KOPT-K1 (cell line): ENCODE measurements around the gene SORCS1.

Experiments used
- H3K27ac ChIP-seq: fragments of 200-600 bp; sonication (generic); 2 replicates; pipeline ENCODE4 v1.5.1; 2016; ENCODE audit warnings: antibody characterized with exemption, mild to moderate bottlenecking, low read depth, low read length; ENCODE audit not compliant: poor library complexity, severe bottlenecking
- H3K36me3 ChIP-seq: fragments of 200-600 bp; sonication (generic); 2 replicates; pipeline ENCODE4 v1.5.1; 2017; ENCODE audit warnings: antibody characterized with exemption, mild to moderate bottlenecking, low read length, moderate library complexity; ENCODE audit not compliant: insufficient read depth
- H3K9me3 ChIP-seq: fragments of 200-600 bp; sonication (generic); 2 replicates; pipeline ENCODE4 v1.5.1; 2017; ENCODE audit warnings: antibody characterized with exemption, low read length, mild to moderate bottlenecking; ENCODE audit not compliant: insufficient read depth, poor library complexity, severe bottlenecking

The SORCS1 gene

GRCh38 chr10:106740071-106740470, 424.4 kb downstream of the SORCS1 start:
- Histone ChIP-seq H3K9me3 (no peaks in the 10 kb centered on the region), H3K36me3 (no peaks in the 10 kb centered on the region), H3K27ac (no peak overlapping the region)

GRCh38 chr10:106734220-106734619, 430.3 kb downstream of the SORCS1 start:
- H3K9me3 ChIP-seq, result no peaks in the 10 kb centered on the region
- H3K36me3 ChIP-seq, result no peaks in the 10 kb centered on the region
- no peak overlapping the region for H3K27ac ChIP-seq

- H3K27ac ChIP-seq, result no peak overlapping the region
- no peaks in the 10 kb centered on the region for H3K9me3 ChIP-seq
- no peaks in the 10 kb centered on the region for H3K36me3 ChIP-seq
Observed at GRCh38 chr10:106728232-106728631, 436.3 kb downstream of the SORCS1 start.

- H3K36me3 ChIP-seq, result no peaks in the 10 kb centered on the region
- H3K9me3 ChIP-seq, result no peaks in the 10 kb centered on the region
- no peak overlapping the region for H3K27ac ChIP-seq
Observed at GRCh38 chr10:106727170-106727569, 437.3 kb downstream of the SORCS1 start.

GRCh38 chr10:106722524-106722923, 442.0 kb downstream of the SORCS1 start:
- Histone ChIP-seq H3K36me3 (no peaks in the 10 kb centered on the region), H3K27ac (no peak overlapping the region), H3K9me3 (no peaks in the 10 kb centered on the region)

GRCh38 chr10:106720683-106721082, 443.8 kb downstream of the SORCS1 start:
- H3K36me3 ChIP-seq, result no peaks in the 10 kb centered on the region
- H3K27ac ChIP-seq, result no peak overlapping the region
- H3K9me3 ChIP-seq, result no peaks in the 10 kb centered on the region

GRCh38 chr10:106716381-106716780, 448.1 kb downstream of the SORCS1 start:
- Histone ChIP-seq H3K36me3 (no peaks in the 10 kb centered on the region), H3K9me3 (no peaks in the 10 kb centered on the region), H3K27ac (no peak overlapping the region)

GRCh38 chr10:106714734-106715555, 449.6 kb downstream of the SORCS1 start:
- Histone ChIP-seq H3K36me3 (no peaks in the 10 kb centered on the region), H3K9me3 (no peaks in the 10 kb centered on the region), H3K27ac (no peak overlapping the region)

- Histone ChIP-seq H3K27ac (no peak overlapping the region), H3K36me3 (no peaks in the 10 kb centered on the region), H3K9me3 (no peaks in the 10 kb centered on the region)
Observed at GRCh38 chr10:106713846-106714245, 450.7 kb downstream of the SORCS1 start.

- Histone ChIP-seq H3K27ac (no peak overlapping the region), H3K9me3 (no peaks in the 10 kb centered on the region), H3K36me3 (no peaks in the 10 kb centered on the region)
Observed at GRCh38 chr10:106712988-106713387, 451.5 kb downstream of the SORCS1 start.

- Histone ChIP-seq H3K36me3 (no peaks in the 10 kb centered on the region), H3K9me3 (no peaks in the 10 kb centered on the region), H3K27ac (no peak overlapping the region)
Observed at GRCh38 chr10:106711313-106711906, 453.1 kb downstream of the SORCS1 start.

- Histone ChIP-seq H3K36me3 (no peaks in the 10 kb centered on the region), H3K9me3 (no peaks in the 10 kb centered on the region), H3K27ac (no peak overlapping the region)
Observed at GRCh38 chr10:106708506-106708905, 456.0 kb downstream of the SORCS1 start.

- Histone ChIP-seq H3K36me3 (no peaks in the 10 kb centered on the region), H3K9me3 (no peaks in the 10 kb centered on the region), H3K27ac (no peak overlapping the region)
Observed at GRCh38 chr10:106707657-106708056, 456.8 kb downstream of the SORCS1 start.

- Histone ChIP-seq H3K9me3 (no peaks in the 10 kb centered on the region), H3K27ac (no peak overlapping the region), H3K36me3 (no peaks in the 10 kb centered on the region)
Observed at GRCh38 chr10:106706127-106706526, 458.4 kb downstream of the SORCS1 start.

- Histone ChIP-seq H3K36me3 (no peaks in the 10 kb centered on the region), H3K9me3 (no peaks in the 10 kb centered on the region), H3K27ac (no peak overlapping the region)
Observed at GRCh38 chr10:106705681-106706100, 458.8 kb downstream of the SORCS1 start.

GRCh38 chr10:106696239-106696638, 468.3 kb downstream of the SORCS1 start:
- Histone ChIP-seq H3K9me3 (no peaks in the 10 kb centered on the region), H3K36me3 (no peaks in the 10 kb centered on the region), H3K27ac (no peak overlapping the region)
